HUES6 (cell line): Measurements from ENCODE around the gene ENPP1.
"Not testable (repeated sequence)": the region's sequence is repeated elsewhere in the genome, so short reads cannot be mapped to it uniquely, and the experiment has no call there.

Experiments
- H3K27ac ChIP-seq: 2 replicates; pipeline ENCODE4 v1.7.0; 2013; ENCODE audit warnings: low read depth, mild to moderate bottlenecking, low read length, inconsistent platforms
- H3K27me3 ChIP-seq: 2 replicates; pipeline ENCODE4 v1.6.1; 2013; ENCODE audit warnings: low read length; ENCODE audit not compliant: control insufficient read depth, insufficient read depth
- H3K36me3 ChIP-seq: 2 replicates; pipeline ENCODE4 v1.6.1; 2013; ENCODE audit warnings: low read length; ENCODE audit not compliant: control insufficient read depth, insufficient read depth
- H3K4me1 ChIP-seq: 2 replicates; pipeline ENCODE4 v1.6.1; 2013; ENCODE audit warnings: low read length; ENCODE audit not compliant: control insufficient read depth, insufficient read depth
- H3K4me3 ChIP-seq: 2 replicates; pipeline ENCODE4 v1.5.1; 2013; ENCODE audit warnings: low read depth, low read length
- H3K9ac ChIP-seq: one replicate; pipeline ENCODE4 v1.6.1; 2013; ENCODE audit warnings: mild to moderate bottlenecking, low read length
- H3K9me3 ChIP-seq: 2 replicates; pipeline ENCODE4 v1.6.1; 2013; ENCODE audit warnings: low read depth, low read length; ENCODE audit not compliant: control insufficient read depth, insufficient read depth

ENPP1 gene

DNA sequence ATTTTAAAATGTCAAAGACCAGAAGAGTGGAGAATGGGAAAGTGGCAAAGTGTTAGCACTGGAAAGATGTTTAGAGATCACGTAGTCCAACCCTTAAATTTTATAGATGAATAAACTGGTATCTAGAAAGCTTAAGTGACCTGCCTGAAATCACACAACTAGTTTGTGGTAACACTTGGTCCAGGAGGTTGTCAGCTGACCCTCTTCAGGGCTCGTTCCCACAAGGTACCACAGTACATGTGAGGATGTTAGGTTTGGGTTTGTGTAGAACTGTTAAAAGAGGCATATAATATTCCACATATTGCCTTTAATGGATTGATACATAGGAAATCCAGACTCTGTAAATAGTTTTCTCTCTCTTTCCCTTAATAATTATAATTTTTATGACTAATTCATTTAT, 39.1 kb downstream of the ENPP1 start:
- H3K27ac ChIP-seq: no peak overlapping the region
- H3K36me3 ChIP-seq: peaks cover 15% of the 10 kb centered on the region
- no peaks in the 10 kb centered on the region for H3K27me3 ChIP-seq
- no peak overlapping the region for H3K9ac ChIP-seq
- no peak overlapping the region for H3K4me3 ChIP-seq
- H3K9me3 ChIP-seq: no peaks in the 10 kb centered on the region
- H3K4me1 ChIP-seq: no peaks in the 10 kb centered on the region

DNA sequence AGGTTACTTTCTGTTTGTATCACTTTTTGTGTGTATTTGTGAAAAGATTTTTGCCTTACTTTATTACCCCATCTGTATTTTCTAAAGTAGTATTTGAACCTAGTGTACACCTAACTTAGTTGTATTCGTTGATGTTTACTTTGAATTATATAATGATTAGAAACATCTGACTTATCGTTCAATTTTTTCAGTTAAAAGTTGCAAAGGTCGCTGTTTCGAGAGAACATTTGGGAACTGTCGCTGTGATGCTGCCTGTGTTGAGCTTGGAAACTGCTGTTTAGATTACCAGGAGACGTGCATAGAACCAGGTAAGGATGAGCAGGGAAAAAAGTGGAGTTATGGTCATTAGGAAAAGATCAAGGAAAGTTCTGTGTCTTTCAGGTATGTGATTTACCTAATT, 42.0 kb downstream of the ENPP1 start:
- Histone ChIP-seq H3K9ac (no peak overlapping the region), H3K36me3 (peaks cover 28% of the 10 kb centered on the region), H3K4me1 (no peaks in the 10 kb centered on the region), H3K9me3 (no peaks in the 10 kb centered on the region), H3K27ac (no peak overlapping the region), H3K4me3 (no peak overlapping the region), H3K27me3 (no peaks in the 10 kb centered on the region)

DNA sequence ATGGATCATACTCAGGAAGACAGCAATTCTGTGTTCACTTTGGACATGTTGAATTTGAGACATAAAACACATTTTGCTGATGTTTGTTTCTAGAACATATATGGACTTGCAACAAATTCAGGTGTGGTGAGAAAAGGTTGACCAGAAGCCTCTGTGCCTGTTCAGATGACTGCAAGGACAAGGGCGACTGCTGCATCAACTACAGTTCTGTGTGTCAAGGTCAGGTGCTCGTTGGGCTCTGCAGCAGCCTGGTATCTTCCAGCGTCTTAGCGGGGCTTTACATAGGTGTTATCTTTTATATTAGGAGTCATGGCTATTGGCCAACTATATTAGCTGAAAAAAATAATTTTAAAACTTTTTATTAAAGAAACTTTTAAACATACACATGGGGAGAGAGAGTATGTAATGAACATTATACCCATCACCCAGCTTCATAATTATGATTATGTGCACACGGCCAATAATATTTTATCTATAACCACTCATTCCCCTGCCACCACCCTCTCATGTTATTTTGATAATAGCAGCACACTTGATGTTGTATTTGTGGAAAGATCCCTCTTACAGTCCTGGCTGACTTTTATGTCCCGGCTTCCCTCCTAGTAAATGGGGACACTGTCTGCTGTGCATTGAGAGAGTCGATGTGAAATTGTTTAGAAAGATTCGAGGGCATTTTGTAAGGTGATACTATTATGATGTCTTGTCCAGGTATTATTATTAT, 43.4 kb downstream of the ENPP1 start:
- H3K27me3 ChIP-seq: no peaks in the 10 kb centered on the region
- peaks cover 39% of the 10 kb centered on the region for H3K36me3 ChIP-seq
- H3K4me1 ChIP-seq: no peaks in the 10 kb centered on the region

DNA sequence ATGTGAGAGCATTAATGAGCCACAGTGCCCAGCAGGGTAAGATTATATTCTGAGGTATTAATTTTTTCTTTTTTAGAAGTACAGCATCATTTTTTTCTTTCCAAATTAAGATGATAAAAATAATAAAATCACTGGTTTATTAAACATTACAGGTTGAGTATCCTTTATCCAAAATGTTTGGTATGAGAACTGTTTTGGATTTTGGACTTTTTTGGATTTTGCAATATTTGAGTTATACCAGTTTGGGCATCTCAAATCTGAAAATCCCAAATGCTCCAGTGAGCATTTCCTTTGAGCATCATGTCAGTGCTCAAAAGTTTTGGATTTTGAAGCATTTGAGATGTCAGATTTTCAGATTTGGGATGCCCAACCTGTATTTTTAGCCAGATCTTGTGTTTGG, 44.4 kb downstream of the ENPP1 start:
- Histone ChIP-seq H3K4me3 (no peak overlapping the region), H3K27ac (no peak overlapping the region), H3K9ac (no peak overlapping the region), H3K27me3 (no peaks in the 10 kb centered on the region), H3K9me3 (no peaks in the 10 kb centered on the region), H3K36me3 (peaks cover 39% of the 10 kb centered on the region), H3K4me1 (no peaks in the 10 kb centered on the region)

More for the DNA sequence above, 43.4 kb downstream of the ENPP1 start:
- no peak overlapping the region for H3K27ac ChIP-seq
- H3K9ac ChIP-seq: no peak overlapping the region
- no peaks in the 10 kb centered on the region for H3K9me3 ChIP-seq
- no peak overlapping the region for H3K4me3 ChIP-seq

DNA sequence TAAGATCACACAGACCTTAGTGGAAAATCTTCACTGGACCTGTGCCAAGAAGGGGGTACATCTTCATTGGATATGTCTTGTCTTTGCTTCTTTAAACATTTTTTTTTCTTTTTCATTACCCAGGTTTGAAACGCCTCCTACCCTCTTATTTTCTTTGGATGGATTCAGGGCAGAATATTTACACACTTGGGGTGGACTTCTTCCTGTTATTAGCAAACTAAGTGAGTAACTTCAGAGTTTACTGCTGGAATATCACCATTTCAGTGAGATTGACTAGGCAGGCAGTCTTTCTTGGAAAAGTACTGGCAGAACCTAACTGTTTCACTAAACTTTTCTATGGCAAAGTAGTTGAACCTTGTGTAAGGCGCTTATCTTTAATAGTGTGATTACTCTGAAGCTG, 47.0 kb downstream of the ENPP1 start:
- no peak overlapping the region for H3K4me3 ChIP-seq
- H3K4me1 ChIP-seq: peaks cover 7% of the 10 kb centered on the region; the same call in 1 of the 2 replicates
- no peaks in the 10 kb centered on the region; the same call in 1 of the 2 replicates for H3K9me3 ChIP-seq
- H3K36me3 ChIP-seq: peaks cover 53% of the 10 kb centered on the region
- no peak overlapping the region for H3K27ac ChIP-seq
- H3K27me3 ChIP-seq: no peaks in the 10 kb centered on the region
- no peak overlapping the region for H3K9ac ChIP-seq

DNA sequence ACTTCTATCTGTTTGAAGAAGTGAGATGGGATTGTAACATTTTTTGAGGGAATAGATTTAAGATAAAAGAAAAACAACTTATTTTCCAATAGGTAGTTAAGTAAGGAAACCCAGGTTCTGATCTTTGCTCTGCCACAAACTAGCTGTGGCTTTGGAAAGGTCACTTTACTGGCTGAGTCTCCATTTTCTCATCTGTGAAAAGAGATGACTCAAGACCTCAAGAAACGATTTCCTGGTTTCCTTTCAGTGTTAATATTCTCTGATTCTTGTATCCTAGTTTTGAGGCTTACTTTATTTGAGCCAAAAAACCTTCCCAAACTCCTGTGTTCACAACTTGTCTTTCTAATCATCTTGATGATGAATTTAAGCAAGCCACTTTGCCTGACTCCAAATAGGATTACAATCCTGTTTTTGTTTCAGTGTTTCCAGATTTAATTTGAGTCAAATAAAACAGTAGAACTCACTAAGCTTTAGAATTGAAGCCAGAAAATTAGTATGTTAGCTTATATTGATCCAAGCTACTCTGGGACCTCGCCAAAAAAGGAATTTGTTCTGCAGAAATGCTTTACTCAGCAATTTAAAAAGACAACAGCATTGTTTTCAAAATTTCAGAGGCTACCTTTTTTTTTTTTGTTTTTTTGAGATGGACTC, 51.1 kb downstream of the ENPP1 start:
- no peaks in the 10 kb centered on the region; the same call in 1 of the 2 replicates for H3K9me3 ChIP-seq
- H3K4me3 ChIP-seq: no peak overlapping the region
- peaks cover 13% of the 10 kb centered on the region for H3K4me1 ChIP-seq
- no peaks in the 10 kb centered on the region for H3K27me3 ChIP-seq
- H3K27ac ChIP-seq: peak overlapping the region; percentile 85
- H3K9ac ChIP-seq: no peak overlapping the region
- peaks cover 48% of the 10 kb centered on the region for H3K36me3 ChIP-seq

DNA sequence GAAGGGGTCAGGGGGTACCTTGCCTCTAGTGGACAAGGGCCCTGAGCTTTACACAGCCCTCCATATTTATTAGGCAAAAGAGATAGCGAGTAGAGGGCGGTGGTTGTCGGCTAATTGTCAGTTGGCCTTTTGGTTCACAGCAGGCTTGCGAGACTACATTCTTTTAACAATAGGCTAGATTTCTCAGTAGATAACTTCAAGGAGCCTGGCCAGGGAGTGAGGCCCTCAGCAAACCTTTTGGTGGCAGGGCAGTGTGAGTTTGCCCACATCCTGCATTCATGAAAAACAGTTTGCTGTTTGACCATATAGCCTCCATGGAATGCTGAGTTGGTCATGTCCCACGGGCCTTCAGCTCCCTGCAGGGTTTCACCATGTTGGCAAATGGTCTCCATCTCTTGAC, 51.8 kb downstream of the ENPP1 start:
- peaks cover 13% of the 10 kb centered on the region for H3K4me1 ChIP-seq

DNA sequence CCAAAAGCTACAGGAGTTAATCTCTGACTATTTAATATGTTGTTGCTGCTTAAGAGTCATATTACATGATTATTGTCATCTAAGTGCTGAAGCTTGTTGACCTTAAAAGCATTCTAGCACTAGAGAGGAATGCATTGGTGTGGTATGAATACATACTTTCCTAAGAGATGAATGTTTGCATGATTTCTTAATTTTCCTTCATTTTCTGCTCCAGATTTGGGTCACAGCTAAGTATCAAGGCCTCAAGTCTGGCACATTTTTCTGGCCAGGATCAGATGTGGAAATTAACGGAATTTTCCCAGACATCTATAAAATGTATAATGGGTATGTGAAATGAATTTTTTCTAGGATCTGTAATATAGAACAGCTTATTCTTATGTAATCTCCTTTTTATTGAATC, 53.6 kb downstream of the ENPP1 start:
- no peaks in the 10 kb centered on the region; the same call in 1 of the 2 replicates for H3K9me3 ChIP-seq
- peak overlapping the region; percentile 65; the same call in 1 of the 2 replicates for H3K27ac ChIP-seq
- H3K4me1 ChIP-seq: peaks cover 13% of the 10 kb centered on the region

More for the DNA sequence above, 51.8 kb downstream of the ENPP1 start:
- not testable (repeated sequence) for H3K27me3 ChIP-seq, H3K9me3 ChIP-seq, H3K9ac ChIP-seq, H3K4me3 ChIP-seq
- Histone ChIP-seq H3K27ac (peak overlapping the region; percentile 64; the same call in 1 of the 2 replicates), H3K36me3 (peaks cover 49% of the 10 kb centered on the region)

DNA sequence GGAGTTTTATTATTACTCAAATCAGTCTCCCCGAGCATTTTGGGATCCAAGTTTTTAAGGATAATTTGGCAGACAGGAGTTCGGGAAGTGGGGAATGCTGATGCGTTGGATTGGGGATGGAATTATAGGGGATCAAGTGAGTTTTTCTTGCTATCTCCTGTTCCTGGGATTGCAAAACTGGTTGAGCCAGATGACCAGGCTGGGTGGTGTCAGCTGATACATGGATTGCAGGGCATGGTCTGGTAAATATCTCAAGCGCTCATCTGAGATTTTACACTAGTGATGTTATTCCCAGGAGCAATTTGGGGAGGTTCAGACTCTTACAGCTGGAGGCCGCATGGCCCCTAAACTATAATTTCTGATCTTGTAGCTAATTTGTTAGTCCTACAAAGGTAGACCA, 54.7 kb downstream of the ENPP1 start:
- Histone ChIP-seq H3K36me3 (peaks cover 56% of the 10 kb centered on the region), H3K4me1 (peaks cover 13% of the 10 kb centered on the region), H3K4me3 (no peak overlapping the region), H3K9ac (no peak overlapping the region), H3K27ac (no peak overlapping the region), H3K27me3 (no peaks in the 10 kb centered on the region), H3K9me3 (no peaks in the 10 kb centered on the region; the same call in 1 of the 2 replicates)

More for the DNA sequence above, 53.6 kb downstream of the ENPP1 start:
- Histone ChIP-seq H3K4me3 (no peak overlapping the region), H3K9ac (no peak overlapping the region), H3K36me3 (peaks cover 51% of the 10 kb centered on the region), H3K27me3 (no peaks in the 10 kb centered on the region)

DNA sequence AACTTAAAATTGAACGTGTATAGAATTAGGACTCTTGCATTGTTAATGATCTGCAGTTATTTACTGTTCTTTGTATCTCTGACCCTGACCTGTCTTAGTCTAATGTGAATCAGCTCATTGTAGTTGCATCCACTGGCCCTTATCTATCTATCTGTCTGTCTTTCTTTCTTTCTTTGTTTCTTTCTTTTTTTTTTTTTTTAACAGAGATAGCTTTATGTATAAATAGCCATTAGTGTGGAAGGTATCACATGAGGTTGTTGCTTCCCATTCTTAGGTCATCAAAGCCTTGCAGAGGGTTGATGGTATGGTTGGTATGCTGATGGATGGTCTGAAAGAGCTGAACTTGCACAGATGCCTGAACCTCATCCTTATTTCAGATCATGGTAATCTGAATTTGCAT, 59.9 kb downstream of the ENPP1 start:
- Histone ChIP-seq H3K36me3 (peaks cover 39% of the 10 kb centered on the region), H3K27ac (no peak overlapping the region), H3K9me3 (no peaks in the 10 kb centered on the region), H3K9ac (no peak overlapping the region), H3K4me3 (no peak overlapping the region), H3K27me3 (no peaks in the 10 kb centered on the region), H3K4me1 (no peaks in the 10 kb centered on the region; the same call in 1 of the 2 replicates)

DNA sequence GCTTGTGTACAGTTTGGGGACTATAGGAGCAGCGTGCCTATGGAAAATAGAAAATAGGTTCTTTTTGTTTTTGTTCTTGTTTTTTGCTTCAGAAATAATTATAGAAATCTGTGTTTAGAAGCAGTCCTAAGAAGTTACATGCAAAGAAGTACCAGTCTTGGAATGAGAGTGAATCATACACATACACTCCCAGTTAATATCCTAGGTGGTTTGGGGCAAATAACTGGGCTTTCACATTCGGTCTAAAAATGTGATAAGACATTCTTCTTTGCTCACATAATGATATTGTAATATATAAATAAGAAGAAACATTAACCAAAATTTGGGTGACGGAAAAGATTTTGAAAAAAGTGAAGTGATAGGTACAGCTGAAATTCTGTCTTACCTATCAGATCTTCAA, 61.0 kb downstream of the ENPP1 start:
- H3K9me3 ChIP-seq: no peaks in the 10 kb centered on the region
- H3K27me3 ChIP-seq: no peaks in the 10 kb centered on the region
- no peaks in the 10 kb centered on the region; the same call in 1 of the 2 replicates for H3K4me1 ChIP-seq
- H3K9ac ChIP-seq: no peak overlapping the region
- H3K36me3 ChIP-seq: peaks cover 44% of the 10 kb centered on the region
- no peak overlapping the region for H3K27ac ChIP-seq
- H3K4me3 ChIP-seq: no peak overlapping the region
